GM21515 (cell line): ENCODE results near the gene DENND1A.
A peak's percentile ranks its signal among the peaks of the same experiment; 100 is the strongest.
"Not testable (repeated sequence)": the region's sequence is repeated elsewhere in the genome, so short reads cannot be mapped to it uniquely, and the experiment has no call there.

Experiments used
- ATAC-seq: cut with Tn5 transposase; IDR thresholded peaks from one replicate; pipeline ENCODE4 v1.9.1; 2021; ENCODE audit not compliant: unreplicated experiment

The DENND1A gene

GRCh38 chr9:123636805-123637204 is 293.1 kb downstream of the DENND1A start:
- not testable (repeated sequence) for ATAC-seq

GRCh38 chr9:123631862-123632261 is 298.1 kb downstream of the DENND1A start:
- ATAC-seq: no peak

GRCh38 chr9:123630233-123630632 is 299.7 kb downstream of the DENND1A start:
- no peak for ATAC-seq

GRCh38 chr9:123629531-123629930 is 300.4 kb downstream of the DENND1A start:
- no peak for ATAC-seq

- no peak for ATAC-seq
These were observed 307.1 kb downstream of the DENND1A start for GRCh38 chr9:123622711-123623241.

- ATAC-seq: no peak
These were observed 309.7 kb downstream of the DENND1A start for GRCh38 chr9:123620239-123620638.

GRCh38 chr9:123617952-123618678 is 311.8 kb downstream of the DENND1A start:
- no peak for ATAC-seq

- no peak for ATAC-seq
These were observed 312.6 kb downstream of the DENND1A start for GRCh38 chr9:123617286-123617685.

GRCh38 chr9:123616707-123617106 is 313.2 kb downstream of the DENND1A start:
- ATAC-seq: no peak

- no peak for ATAC-seq
These were observed 314.5 kb downstream of the DENND1A start for GRCh38 chr9:123615381-123615780.

- no peak for ATAC-seq
These were observed 315.3 kb downstream of the DENND1A start for GRCh38 chr9:123614306-123615263.

- ATAC-seq: no peak
These were observed 318.7 kb downstream of the DENND1A start for GRCh38 chr9:123611226-123611625.

- ATAC-seq: no peak
These were observed 320.1 kb downstream of the DENND1A start for GRCh38 chr9:123609844-123610243.

- ATAC-seq: peak; percentile 96
These were observed 321.8 kb downstream of the DENND1A start for GRCh38 chr9:123608104-123608503.

GRCh38 chr9:123607479-123607878 is 322.4 kb downstream of the DENND1A start:
- no peak for ATAC-seq

GRCh38 chr9:123606141-123606540 is 323.8 kb downstream of the DENND1A start:
- no peak for ATAC-seq

- ATAC-seq: no peak
These were observed 324.6 kb downstream of the DENND1A start for GRCh38 chr9:123605286-123605685.

- ATAC-seq: no peak
These were observed 325.1 kb downstream of the DENND1A start for GRCh38 chr9:123604861-123605260.

- no peak for ATAC-seq
These were observed 328.1 kb downstream of the DENND1A start for GRCh38 chr9:123601828-123602227.

- no peak for ATAC-seq
These were observed 330.1 kb downstream of the DENND1A start for GRCh38 chr9:123599781-123600180.

- ATAC-seq: no peak
These were observed 331.9 kb downstream of the DENND1A start for GRCh38 chr9:123597876-123598556.
